HG03095 (cell line): ENCODE measurements around the gene TMEM51.
"Not testable (repeated sequence)": the region's sequence is repeated elsewhere in the genome, so short reads cannot be mapped to it uniquely, and the experiment has no call there.

Experiments
- ATAC-seq: cut with Tn5 transposase; IDR thresholded peaks from one replicate; pipeline ENCODE4 v1.9.1; 2021; ENCODE audit warnings: moderate library complexity; ENCODE audit not compliant: unreplicated experiment

The TMEM51 gene

GRCh38 chr1:15125101-15125745 is 28.3 kb upstream of the TMEM51 start:
- ATAC-seq = no peak

DNA sequence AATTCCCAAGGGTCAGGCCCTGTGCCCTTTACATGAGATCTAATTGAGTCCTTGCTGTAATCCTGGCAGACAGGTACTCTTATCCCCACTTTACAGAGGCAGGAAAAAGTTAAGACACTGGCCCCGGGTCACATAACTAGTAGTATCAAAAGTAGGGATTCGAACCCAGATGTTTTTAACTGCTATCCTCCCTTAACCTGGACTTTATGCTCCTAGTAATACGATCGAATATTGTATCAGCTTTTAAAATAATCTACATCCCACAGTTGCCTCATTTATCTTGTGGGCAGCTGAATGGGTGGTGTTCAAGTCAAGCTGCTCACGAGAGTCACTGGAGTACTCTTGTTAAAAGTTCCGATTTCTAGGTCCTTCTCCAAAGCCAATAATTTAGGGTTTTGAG is 25.5 kb upstream of the TMEM51 start:
- ATAC-seq = no peak

- ATAC-seq = no peak
Measured at GRCh38 chr1:15128520-15129313, 24.8 kb upstream of the TMEM51 start.

GRCh38 chr1:15129944-15130343 is 23.6 kb upstream of the TMEM51 start:
- ATAC-seq = no peak

- ATAC-seq = no peak
Measured at GRCh38 chr1:15130607-15131006, 22.9 kb upstream of the TMEM51 start.

DNA sequence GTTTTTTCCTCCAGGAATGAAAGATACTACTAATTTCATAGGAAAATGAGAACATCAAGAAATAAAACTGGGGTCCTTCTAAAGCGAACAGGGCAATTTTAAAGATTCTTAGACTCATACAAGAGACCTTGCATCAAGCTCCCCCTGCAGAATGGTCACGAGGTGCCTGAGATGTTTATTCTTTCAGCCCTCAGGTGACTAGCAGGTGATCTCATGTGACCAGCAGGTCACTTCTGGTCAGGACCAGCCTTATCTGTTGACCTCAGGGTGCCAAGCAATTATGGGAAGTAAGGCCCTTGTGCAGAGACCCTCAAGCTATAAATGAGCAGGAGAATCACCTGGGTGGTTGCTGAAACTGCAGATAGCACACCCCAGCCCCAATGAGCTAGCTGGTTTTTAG is 20.6 kb upstream of the TMEM51 start:
- ATAC-seq = no peak

GRCh38 chr1:15134285-15134684 is 19.3 kb upstream of the TMEM51 start:
- no peak for ATAC-seq

DNA sequence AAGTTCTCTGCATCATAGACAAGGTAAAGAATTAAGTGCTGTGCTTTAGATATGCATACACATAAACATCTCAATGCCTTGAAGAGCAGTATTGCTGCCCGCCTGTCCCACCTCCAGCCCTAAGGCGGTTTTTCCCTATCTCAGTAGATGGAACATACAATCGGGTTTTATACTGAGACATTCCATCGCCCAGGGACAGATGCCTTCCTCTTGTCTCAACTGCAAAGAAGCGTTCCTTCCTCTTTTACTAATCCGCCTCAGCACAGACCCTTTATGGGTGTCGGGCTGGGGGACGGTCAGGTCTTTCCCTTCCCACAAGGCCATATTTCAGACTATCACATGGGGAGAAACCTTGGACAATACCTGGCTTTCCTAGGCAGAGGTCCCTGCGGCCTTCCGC is 17.9 kb upstream of the TMEM51 start:
- not testable (repeated sequence) for ATAC-seq

DNA sequence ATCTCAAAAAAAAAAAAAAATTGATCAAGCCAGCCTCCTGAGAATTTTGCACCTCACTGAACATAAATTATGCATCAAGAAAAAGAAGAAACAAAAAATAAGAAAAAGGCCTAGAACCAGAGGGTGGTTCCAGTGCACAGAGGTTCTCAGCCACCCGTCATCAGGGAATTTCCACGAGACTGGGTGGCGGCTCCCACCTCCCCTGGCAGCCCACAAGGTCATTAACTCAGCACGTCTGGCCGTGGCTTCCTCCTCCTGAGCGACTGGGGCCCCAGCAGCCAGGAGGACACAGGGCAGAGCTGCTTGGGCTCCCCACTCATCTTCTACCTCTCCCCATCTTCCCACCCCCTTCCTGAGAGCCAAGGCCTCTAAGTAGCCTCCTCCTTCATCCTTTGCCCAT is 15.7 kb upstream of the TMEM51 start:
- no peak for ATAC-seq

GRCh38 chr1:15139654-15140350 is 13.7 kb upstream of the TMEM51 start:
- no peak for ATAC-seq

GRCh38 chr1:15141935-15142539 is 11.5 kb upstream of the TMEM51 start:
- no peak for ATAC-seq

GRCh38 chr1:15145327-15145726 is 8.2 kb upstream of the TMEM51 start:
- ATAC-seq = no peak

DNA sequence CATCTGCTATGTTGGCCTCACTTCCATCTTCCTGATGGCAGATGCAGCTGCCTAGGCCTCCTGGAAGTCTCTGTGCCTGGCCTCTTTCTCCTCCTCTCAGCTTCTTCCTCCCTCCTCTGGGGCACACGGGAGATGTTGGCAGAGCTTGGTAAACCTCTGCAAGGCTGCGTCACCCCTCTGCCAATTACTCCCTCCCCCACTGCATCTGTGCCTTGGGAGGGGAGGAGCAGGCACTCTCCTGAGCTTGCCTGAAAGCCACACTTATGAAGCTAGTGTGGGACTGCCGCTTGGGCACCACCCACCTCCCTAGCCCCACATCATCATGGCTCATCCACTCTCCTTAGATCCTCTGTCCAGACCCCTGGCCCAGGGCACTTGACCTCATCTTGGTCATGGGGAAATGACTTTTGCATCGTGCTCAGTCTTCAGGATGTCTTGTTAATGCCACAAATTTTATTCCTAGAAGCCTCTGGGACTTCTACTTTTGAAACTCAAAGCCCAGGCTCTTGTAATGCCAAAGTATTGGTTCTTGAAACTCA is 7.3 kb upstream of the TMEM51 start:
- no peak for ATAC-seq

- no peak for ATAC-seq
Measured at GRCh38 chr1:15146971-15147376, 6.6 kb upstream of the TMEM51 start.

DNA sequence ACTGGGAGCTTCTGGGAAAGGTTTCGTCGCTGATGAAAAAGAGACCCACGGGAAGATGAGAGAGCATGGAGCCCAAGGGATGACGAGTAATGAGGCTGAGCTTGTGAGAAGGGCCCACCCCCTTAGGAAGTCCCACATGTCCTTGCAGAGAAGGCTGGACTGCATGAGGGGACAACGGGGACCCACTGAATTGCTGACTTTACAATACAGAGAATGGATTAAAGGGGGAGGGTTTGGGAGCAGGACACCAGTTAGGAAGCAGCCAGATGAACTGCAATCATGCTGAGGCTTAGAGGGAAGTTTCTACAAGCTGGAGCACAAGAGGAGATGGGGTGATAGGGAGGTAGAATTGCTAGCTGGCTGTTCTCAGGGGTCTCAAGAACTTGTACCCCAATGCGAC is 5.5 kb upstream of the TMEM51 start:
- ATAC-seq = no peak

GRCh38 chr1:15148475-15148874 is 5.1 kb upstream of the TMEM51 start:
- no peak for ATAC-seq

DNA sequence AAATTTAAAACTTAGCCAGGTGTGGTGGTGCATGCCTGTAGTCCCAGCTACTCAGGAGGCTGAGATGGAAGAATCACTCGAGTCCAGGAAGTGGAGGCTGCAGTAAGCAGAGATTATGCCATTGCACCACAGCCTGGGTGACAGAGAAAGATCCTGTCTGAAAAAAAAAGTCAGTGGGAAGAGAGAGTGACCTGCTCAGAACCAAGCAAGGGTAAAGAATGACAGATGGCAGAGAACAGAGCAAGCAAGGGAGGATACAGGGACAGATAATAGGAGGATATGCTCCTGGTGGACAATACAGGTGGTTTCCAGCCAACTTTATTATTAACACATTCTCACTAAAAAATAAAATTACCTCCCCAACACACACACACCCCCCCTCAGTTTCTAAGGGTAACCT is 4.6 kb upstream of the TMEM51 start:
- no peak for ATAC-seq

GRCh38 chr1:15150376-15150775 is 3.2 kb upstream of the TMEM51 start:
- no peak for ATAC-seq

DNA sequence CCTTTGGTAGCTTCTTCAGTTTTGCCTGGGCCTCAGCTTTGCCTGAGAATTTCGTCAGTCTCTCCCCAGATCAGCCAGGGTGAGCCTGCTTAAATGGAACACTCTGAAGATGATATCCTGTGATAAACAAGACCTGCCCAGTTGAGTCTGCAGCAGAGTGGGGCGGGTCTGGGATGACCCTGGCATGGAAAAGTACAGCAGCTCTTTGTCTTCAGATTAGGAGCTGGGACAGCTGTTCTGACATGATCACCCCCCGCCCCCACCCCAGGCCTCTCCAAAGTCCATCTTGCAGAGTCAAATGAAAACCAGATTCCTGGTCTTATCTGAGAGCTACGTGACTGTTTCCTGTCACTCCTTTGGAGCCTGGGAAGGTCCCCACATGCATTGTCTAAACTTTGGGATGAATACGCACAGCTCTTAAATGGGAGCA is 2.2 kb upstream of the TMEM51 start:
- no peak for ATAC-seq

DNA sequence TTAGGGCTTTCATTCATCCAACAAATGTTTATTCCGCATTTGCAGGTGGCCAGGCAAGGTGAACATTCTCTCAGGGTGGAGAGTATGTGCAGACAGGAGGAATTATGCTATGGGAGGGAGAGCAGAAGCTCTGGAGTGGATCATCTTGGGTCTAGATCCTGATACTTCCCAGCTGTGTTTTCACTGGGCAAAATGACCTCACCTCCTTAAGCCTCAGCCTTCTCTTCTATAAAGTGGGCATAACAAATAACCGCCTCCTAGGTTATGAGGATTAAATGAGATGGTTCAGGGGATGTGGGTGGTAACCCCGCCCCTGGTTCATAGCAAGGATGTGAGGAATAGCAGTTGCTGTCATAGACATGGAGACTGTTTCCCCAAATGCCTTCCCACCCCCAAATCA is 1.7 kb upstream of the TMEM51 start:
- no peak for ATAC-seq
